ENCODE results near the gene GATAD2A. TPM values are rescaled to one million over a fixed set of nuclear protein-coding genes. Genes with fewer than 3 reads are reported as not detected.
A peak's percentile ranks its signal among the peaks of the same experiment; 100 is the strongest.

The GATAD2A gene
- total RNA-seq, 1 donor from 2014 or later: 75.6 TPM

- peak overlapping the region; percentile 93 for H3K27ac Mint-ChIP-seq (ENCODE audit: unreplicated experiment)
- no peaks in the 10 kb centered on the region for H3K36me3 Mint-ChIP-seq (ENCODE audit: unreplicated experiment)
- TF ChIP-seq, protein P1, sequence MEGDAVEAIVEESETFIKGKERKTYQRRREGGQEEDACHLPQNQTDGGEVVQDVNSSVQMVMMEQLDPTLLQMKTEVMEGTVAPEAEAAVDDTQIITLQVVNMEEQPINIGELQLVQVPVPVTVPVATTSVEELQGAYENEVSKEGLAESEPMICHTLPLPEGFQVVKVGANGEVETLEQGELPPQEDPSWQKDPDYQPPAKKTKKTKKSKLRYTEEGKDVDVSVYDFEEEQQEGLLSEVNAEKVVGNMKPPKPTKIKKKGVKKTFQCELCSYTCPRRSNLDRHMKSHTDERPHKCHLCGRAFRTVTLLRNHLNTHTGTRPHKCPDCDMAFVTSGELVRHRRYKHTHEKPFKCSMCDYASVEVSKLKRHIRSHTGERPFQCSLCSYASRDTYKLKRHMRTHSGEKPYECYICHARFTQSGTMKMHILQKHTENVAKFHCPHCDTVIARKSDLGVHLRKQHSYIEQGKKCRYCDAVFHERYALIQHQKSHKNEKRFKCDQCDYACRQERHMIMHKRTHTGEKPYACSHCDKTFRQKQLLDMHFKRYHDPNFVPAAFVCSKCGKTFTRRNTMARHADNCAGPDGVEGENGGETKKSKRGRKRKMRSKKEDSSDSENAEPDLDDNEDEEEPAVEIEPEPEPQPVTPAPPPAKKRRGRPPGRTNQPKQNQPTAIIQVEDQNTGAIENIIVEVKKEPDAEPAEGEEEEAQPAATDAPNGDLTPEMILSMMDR (IDR thresholded peaks at IDR 0.05): peak; percentile 58
- no peak for DNase-seq (ENCODE audit: extremely low spot score, unreplicated experiment)
- no peaks in the 10 kb centered on the region for H3K27me3 Mint-ChIP-seq (ENCODE audit: unreplicated experiment)
- no peaks in the 10 kb centered on the region for H3K9me3 Mint-ChIP-seq (ENCODE audit: unreplicated experiment)
- H3K4me3 Mint-ChIP-seq (ENCODE audit: unreplicated experiment): peak overlapping the region; percentile 97
- peaks cover 61% of the 10 kb centered on the region for H3K4me1 Mint-ChIP-seq (ENCODE audit: unreplicated experiment)
These were observed 1.6 kb downstream of the GATAD2A start for GRCh38 chr19:19406878-19407632.

DNA sequence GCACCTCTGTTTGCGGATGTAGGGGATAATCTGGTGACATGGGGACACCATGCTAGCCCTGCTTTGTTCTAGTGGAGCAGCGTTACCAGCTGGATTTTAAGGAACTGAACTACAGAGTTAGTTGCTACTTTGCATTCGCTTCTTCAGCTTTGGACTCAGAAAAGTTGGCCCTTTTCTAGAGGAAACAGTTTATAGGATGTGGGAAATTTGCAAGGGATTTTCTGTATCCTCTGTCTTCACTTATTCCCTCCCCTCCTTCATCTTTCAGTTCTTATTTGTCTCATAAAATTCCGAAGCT is 2.1 kb downstream of the GATAD2A start:
- DNase-seq (ENCODE audit: extremely low spot score, unreplicated experiment): no peak
- H3K9me3 Mint-ChIP-seq (ENCODE audit: unreplicated experiment): no peaks in the 10 kb centered on the region
- H3K4me3 Mint-ChIP-seq (ENCODE audit: unreplicated experiment): peak overlapping the region; percentile 97
- H3K27ac Mint-ChIP-seq (ENCODE audit: unreplicated experiment): no peak overlapping the region
- no peaks in the 10 kb centered on the region for H3K36me3 Mint-ChIP-seq (ENCODE audit: unreplicated experiment)
- no peaks in the 10 kb centered on the region for H3K27me3 Mint-ChIP-seq (ENCODE audit: unreplicated experiment)
- TF ChIP-seq, protein P1 (IDR thresholded peaks at IDR 0.05): no peak
- H3K4me1 Mint-ChIP-seq (ENCODE audit: unreplicated experiment): peaks cover 61% of the 10 kb centered on the region

GRCh38 chr19:19409205-19409604 is 3.7 kb downstream of the GATAD2A start:
- Mint-ChIP-seq H3K27me3 (ENCODE audit: unreplicated experiment) (no peaks in the 10 kb centered on the region), H3K27ac (ENCODE audit: unreplicated experiment) (peak overlapping the region; percentile 20), H3K4me1 (ENCODE audit: unreplicated experiment) (peaks cover 46% of the 10 kb centered on the region), H3K4me3 (ENCODE audit: unreplicated experiment) (no peak overlapping the region), H3K9me3 (ENCODE audit: unreplicated experiment) (no peaks in the 10 kb centered on the region), H3K36me3 (ENCODE audit: unreplicated experiment) (no peaks in the 10 kb centered on the region)
- TF ChIP-seq, protein P1 (IDR thresholded peaks at IDR 0.05): no peak
- DNase-seq (ENCODE audit: extremely low spot score, unreplicated experiment): no peak

- peaks cover 46% of the 10 kb centered on the region for H3K4me1 Mint-ChIP-seq (ENCODE audit: unreplicated experiment)
- H3K4me3 Mint-ChIP-seq (ENCODE audit: unreplicated experiment): no peak overlapping the region
- H3K36me3 Mint-ChIP-seq (ENCODE audit: unreplicated experiment): no peaks in the 10 kb centered on the region
- no peaks in the 10 kb centered on the region for H3K27me3 Mint-ChIP-seq (ENCODE audit: unreplicated experiment)
- no peak overlapping the region for H3K27ac Mint-ChIP-seq (ENCODE audit: unreplicated experiment)
- DNase-seq (ENCODE audit: extremely low spot score, unreplicated experiment): no peak
- TF ChIP-seq, protein P1 (IDR thresholded peaks at IDR 0.05): no peak
- H3K9me3 Mint-ChIP-seq (ENCODE audit: unreplicated experiment): no peaks in the 10 kb centered on the region
These were observed 4.2 kb downstream of the GATAD2A start for GRCh38 chr19:19409631-19410030.

GRCh38 chr19:19410553-19411550 is 5.4 kb downstream of the GATAD2A start:
- no peak overlapping the region for H3K27ac Mint-ChIP-seq (ENCODE audit: unreplicated experiment)
- H3K4me3 Mint-ChIP-seq (ENCODE audit: unreplicated experiment): no peak overlapping the region
- TF ChIP-seq, protein P1 (IDR thresholded peaks at IDR 0.05): no peak
- H3K9me3 Mint-ChIP-seq (ENCODE audit: unreplicated experiment): no peaks in the 10 kb centered on the region
- DNase-seq (ENCODE audit: extremely low spot score, unreplicated experiment): no peak
- peaks cover 40% of the 10 kb centered on the region for H3K4me1 Mint-ChIP-seq (ENCODE audit: unreplicated experiment)
- H3K27me3 Mint-ChIP-seq (ENCODE audit: unreplicated experiment): no peaks in the 10 kb centered on the region
- no peaks in the 10 kb centered on the region for H3K36me3 Mint-ChIP-seq (ENCODE audit: unreplicated experiment)
